Stomach smooth muscle (tissue), 2 donors: Measurements from ENCODE around the gene SDCBP2.

ENCODE experiments used
- H3K27ac ChIP-seq: one replicate; pipeline ENCODE4 v1.7.0; 2013; ENCODE audit warnings: mild to moderate bottlenecking, low read length, inconsistent platforms
- H3K27me3 ChIP-seq, 2 donors: one replicate each; pipeline ENCODE4 v1.7.0; 2013; ENCODE audit warnings: low read length in 2 of 2; ENCODE audit not compliant: insufficient read depth in 2 of 2, control insufficient read depth in 1 of 2
- H3K36me3 ChIP-seq, 2 donors: one replicate each; pipeline ENCODE4 v1.7.0; 2013; ENCODE audit warnings: low read length in 2 of 2; ENCODE audit not compliant: control insufficient read depth in 2 of 2, insufficient read depth in 2 of 2
- H3K4me1 ChIP-seq: one replicate; pipeline ENCODE4 v1.7.0; 2013; ENCODE audit warnings: low read length; ENCODE audit not compliant: control insufficient read depth, insufficient read depth
- H3K4me3 ChIP-seq, 2 donors: one replicate each; pipeline ENCODE4 v1.7.0; 2013; ENCODE audit warnings: low read length in 2 of 2
- H3K9ac ChIP-seq, 2 donors: one replicate each; pipeline ENCODE4 v1.7.0; 2013; ENCODE audit warnings: low read length in 2 of 2, mild to moderate bottlenecking in 1 of 2
- H3K9me3 ChIP-seq, 2 donors: one replicate each; pipeline ENCODE4 v1.7.0; 2013; ENCODE audit warnings: low read length in 2 of 2; ENCODE audit not compliant: control insufficient read depth in 2 of 2
- donor health status: healthy.
- donor health status: Pancreatic carcinoma.

SDCBP2 gene

GRCh38 chr20:1301031-1301529 is 27.9 kb downstream of the SDCBP2 start:
- no peak overlapping the region for H3K27ac ChIP-seq
- H3K9me3 ChIP-seq = no peaks in the 10 kb centered on the region
- peaks cover 13 to 23% of the 10 kb centered on the region in 2 donors for H3K36me3 ChIP-seq
- H3K27me3 ChIP-seq = no peaks in the 10 kb centered on the region
- no peak overlapping the region for H3K9ac ChIP-seq
- H3K4me3 ChIP-seq = no peak overlapping the region
- H3K4me1 ChIP-seq = no peaks in the 10 kb centered on the region

- Histone ChIP-seq H3K4me3 (no peak overlapping the region), H3K4me1 (no peaks in the 10 kb centered on the region), H3K36me3 (peaks cover 13 to 18% of the 10 kb centered on the region in 2 donors), H3K9ac (no peak overlapping the region), H3K27ac (no peak overlapping the region), H3K9me3 (no peaks in the 10 kb centered on the region), H3K27me3 (no peaks in the 10 kb centered on the region)
These were observed 28.7 kb downstream of the SDCBP2 start for GRCh38 chr20:1300083-1300840.

GRCh38 chr20:1299522-1299921 is 29.4 kb downstream of the SDCBP2 start:
- no peaks in the 10 kb centered on the region for H3K9me3 ChIP-seq
- H3K27me3 ChIP-seq = no peaks in the 10 kb centered on the region
- H3K27ac ChIP-seq = no peak overlapping the region
- no peak overlapping the region for H3K4me3 ChIP-seq
- H3K36me3 ChIP-seq = peaks cover 13 to 14% of the 10 kb centered on the region in 2 donors
- H3K4me1 ChIP-seq = no peaks in the 10 kb centered on the region
- no peak overlapping the region for H3K9ac ChIP-seq

GRCh38 chr20:1298888-1299511 is 29.9 kb downstream of the SDCBP2 start:
- Histone ChIP-seq H3K4me3 (no peak overlapping the region), H3K9me3 (no peaks in the 10 kb centered on the region), H3K27ac (no peak overlapping the region), H3K4me1 (no peaks in the 10 kb centered on the region), H3K36me3 (peaks cover 13 to 14% of the 10 kb centered on the region in 2 donors), H3K9ac (no peak overlapping the region), H3K27me3 (no peaks in the 10 kb centered on the region)

GRCh38 chr20:1298166-1298565 is 30.8 kb downstream of the SDCBP2 start:
- H3K4me1 ChIP-seq = no peaks in the 10 kb centered on the region
- no peak overlapping the region for H3K4me3 ChIP-seq
- H3K27me3 ChIP-seq = no peaks in the 10 kb centered on the region
- no peak overlapping the region for H3K9ac ChIP-seq
- no peak overlapping the region for H3K27ac ChIP-seq
- H3K36me3 ChIP-seq = peaks cover 10 to 13% of the 10 kb centered on the region in 2 donors
- no peaks in the 10 kb centered on the region for H3K9me3 ChIP-seq

GRCh38 chr20:1297486-1297885 is 31.5 kb downstream of the SDCBP2 start:
- no peak overlapping the region for H3K4me3 ChIP-seq
- H3K9me3 ChIP-seq = no peaks in the 10 kb centered on the region
- peaks cover 10 to 12% of the 10 kb centered on the region in 2 donors for H3K36me3 ChIP-seq
- H3K27me3 ChIP-seq = no peaks in the 10 kb centered on the region
- H3K27ac ChIP-seq = no peak overlapping the region
- H3K4me1 ChIP-seq = no peaks in the 10 kb centered on the region
- H3K9ac ChIP-seq = no peak overlapping the region

- Histone ChIP-seq H3K27ac (no peak overlapping the region), H3K27me3 (no peaks in the 10 kb centered on the region), H3K9ac (no peak overlapping the region), H3K4me1 (no peaks in the 10 kb centered on the region), H3K9me3 (no peaks in the 10 kb centered on the region), H3K36me3 (peaks cover 10 to 12% of the 10 kb centered on the region in 2 donors), H3K4me3 (no peak overlapping the region)
These were observed 32.0 kb downstream of the SDCBP2 start for GRCh38 chr20:1296922-1297321.

GRCh38 chr20:1296117-1296610 is 32.8 kb downstream of the SDCBP2 start:
- no peaks in the 10 kb centered on the region for H3K9me3 ChIP-seq
- H3K4me3 ChIP-seq = no peak overlapping the region
- H3K27ac ChIP-seq = no peak overlapping the region
- H3K4me1 ChIP-seq = no peaks in the 10 kb centered on the region
- no peak overlapping the region for H3K9ac ChIP-seq
- H3K27me3 ChIP-seq = no peaks in the 10 kb centered on the region
- peaks cover 10 to 12% of the 10 kb centered on the region in 2 donors for H3K36me3 ChIP-seq

GRCh38 chr20:1295276-1295930 is 33.5 kb downstream of the SDCBP2 start:
- H3K4me1 ChIP-seq = no peaks in the 10 kb centered on the region
- no peaks in the 10 kb centered on the region for H3K9me3 ChIP-seq
- H3K9ac ChIP-seq = no peak overlapping the region
- H3K27ac ChIP-seq = no peak overlapping the region
- no peak overlapping the region for H3K4me3 ChIP-seq
- H3K36me3 ChIP-seq = peaks cover 10 to 12% of the 10 kb centered on the region in 2 donors
- H3K27me3 ChIP-seq = no peaks in the 10 kb centered on the region

GRCh38 chr20:1294497-1294896 is 34.4 kb downstream of the SDCBP2 start:
- H3K27me3 ChIP-seq = no peaks in the 10 kb centered on the region
- H3K27ac ChIP-seq = no peak overlapping the region
- H3K4me1 ChIP-seq = no peaks in the 10 kb centered on the region
- H3K36me3 ChIP-seq = peaks cover 7 to 10% of the 10 kb centered on the region in 2 donors
- H3K9ac ChIP-seq = no peak overlapping the region
- H3K9me3 ChIP-seq = no peaks in the 10 kb centered on the region
- H3K4me3 ChIP-seq = no peak overlapping the region
